H1 (cell line): ENCODE data around the gene FAM83F.

Experiments used
- CHD7 ChIP-seq: fragments of 300-600 bp; sonication (generic); IDR thresholded peaks from 2 replicates; pipeline ENCODE4 v1.7.1; 2012; ENCODE audit warnings: low read length, moderate library complexity, mild to moderate bottlenecking, inconsistent platforms; ENCODE audit not compliant: insufficient replicate concordance
- CTCF ChIP-seq, 3 experiments: IDR thresholded peaks; 1 replicate in 2 of 3; 2 replicates in 1 of 3; pipeline versions ENCODE4 v1.5.1 to v1.6.1; 2011; ENCODE audit warnings: low read length in 3 of 3, mild to moderate bottlenecking in 3 of 3, inconsistent platforms in 2 of 3, low read depth in 1 of 3, moderate library complexity in 1 of 3; ENCODE audit not compliant: insufficient read depth in 1 of 3; ENCODE audit errors: control extremely low read depth in 1 of 3
- GABPA ChIP-seq: IDR thresholded peaks from 2 replicates; pipeline ENCODE4 v1.6.1; 2011; ENCODE audit warnings: mild to moderate bottlenecking, low read length, moderate library complexity, borderline replicate concordance; ENCODE audit not compliant: insufficient read depth
- MAX ChIP-seq: IDR thresholded peaks from 2 replicates; pipeline ENCODE4 v1.6.1; 2012; ENCODE audit warnings: inconsistent platforms
- TAF1 ChIP-seq: IDR thresholded peaks from 2 replicates; pipeline ENCODE4 v1.6.1; 2011; ENCODE audit warnings: mild to moderate bottlenecking, low read depth, low read length

- TF ChIP-seq CTCF (IDR thresholded peaks at IDR 0.05; ENCODE audit: control extremely low read depth in 1 of 3, insufficient read depth in 1 of 3, low read depth in 1 of 3, low read length in 3 of 3) (no peak), MAX (no peak), GABPA (no peak), TAF1 (no peak), CHD7 (no peak)
These were observed 9.2 kb upstream of the FAM83F start for GRCh38 chr22:39985383-39986035.
